Keratinocyte (primary cell): ENCODE results near the gene MRPL39.

Experiments
- EZH2 ChIP-seq: IDR thresholded peaks from one replicate; pipeline ENCODE4 v1.6.1; 2012; ENCODE audit warnings: inconsistent platforms, mild to moderate bottlenecking, low read length, moderate library complexity
- TF ChIP-seq, protein P1 (sequence below), 3 experiments: IDR thresholded peaks in 1 of 3; conservative IDR thresholded peaks in 1 of 3; optimal IDR thresholded peaks in 1 of 3; 2 replicates in 2 of 3; 3 replicates in 1 of 3; pipeline versions ENCODE3 to v1.5.1; 2011; ENCODE audit warnings: low read length in 3 of 3, mild to moderate bottlenecking in 3 of 3, moderate library complexity in 2 of 3, control low read depth in 1 of 3, inconsistent platforms in 1 of 3; ENCODE audit not compliant: insufficient read depth in 2 of 3; ENCODE audit errors: extremely low read depth in 1 of 3

DNA sequence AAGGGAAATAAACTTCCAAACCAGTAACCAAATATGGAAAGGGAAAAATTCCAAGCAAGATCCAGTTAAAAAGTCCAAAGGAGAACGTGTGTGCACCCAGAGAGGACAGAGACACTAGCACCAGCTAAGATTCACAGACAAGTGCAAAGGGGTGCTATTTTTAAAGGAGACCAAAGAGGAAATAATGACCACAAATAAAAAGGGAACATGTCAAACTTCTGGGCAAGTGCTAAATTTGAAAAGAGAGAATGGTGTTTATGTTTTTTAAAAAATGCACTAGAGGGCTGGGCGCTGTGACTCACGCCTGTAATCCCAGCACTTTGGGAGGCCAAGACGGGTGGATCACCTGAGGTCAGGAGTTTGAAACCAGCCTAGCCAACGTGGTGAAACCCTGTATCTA lies 40.4 kb upstream of the MRPL39 start:
- TF ChIP-seq, protein P1, sequence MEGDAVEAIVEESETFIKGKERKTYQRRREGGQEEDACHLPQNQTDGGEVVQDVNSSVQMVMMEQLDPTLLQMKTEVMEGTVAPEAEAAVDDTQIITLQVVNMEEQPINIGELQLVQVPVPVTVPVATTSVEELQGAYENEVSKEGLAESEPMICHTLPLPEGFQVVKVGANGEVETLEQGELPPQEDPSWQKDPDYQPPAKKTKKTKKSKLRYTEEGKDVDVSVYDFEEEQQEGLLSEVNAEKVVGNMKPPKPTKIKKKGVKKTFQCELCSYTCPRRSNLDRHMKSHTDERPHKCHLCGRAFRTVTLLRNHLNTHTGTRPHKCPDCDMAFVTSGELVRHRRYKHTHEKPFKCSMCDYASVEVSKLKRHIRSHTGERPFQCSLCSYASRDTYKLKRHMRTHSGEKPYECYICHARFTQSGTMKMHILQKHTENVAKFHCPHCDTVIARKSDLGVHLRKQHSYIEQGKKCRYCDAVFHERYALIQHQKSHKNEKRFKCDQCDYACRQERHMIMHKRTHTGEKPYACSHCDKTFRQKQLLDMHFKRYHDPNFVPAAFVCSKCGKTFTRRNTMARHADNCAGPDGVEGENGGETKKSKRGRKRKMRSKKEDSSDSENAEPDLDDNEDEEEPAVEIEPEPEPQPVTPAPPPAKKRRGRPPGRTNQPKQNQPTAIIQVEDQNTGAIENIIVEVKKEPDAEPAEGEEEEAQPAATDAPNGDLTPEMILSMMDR (optimal IDR thresholded peaks at IDR 0.05 in 1 of 3, IDR thresholded peaks at IDR 0.05 in 1 of 3, conservative IDR thresholded peaks at IDR 0.05 in 1 of 3; ENCODE audit: extremely low read depth in 1 of 3, insufficient read depth in 2 of 3, low read length in 3 of 3) = no peak
- no peak for TF ChIP-seq EZH2
